BLaER1 (cell line): ENCODE data around the gene PDE4B.

Source experiments
- H3K27ac ChIP-seq: shearing (Covaris generic); formaldehyde crosslinking; 2 replicates; pipeline ENCODE4 v1.8.1; 2022
- H3K27me3 ChIP-seq: shearing (Covaris generic); formaldehyde crosslinking; 2 replicates; pipeline ENCODE4 v1.8.1; 2022
- H3K36me3 ChIP-seq: shearing (Covaris generic); formaldehyde crosslinking; 2 replicates; pipeline ENCODE4 v1.8.1; 2022
- H3K4me1 ChIP-seq: shearing (Covaris generic); formaldehyde crosslinking; 2 replicates; pipeline ENCODE4 v1.8.1; 2022
- H3K4me2 ChIP-seq: shearing (Covaris generic); formaldehyde crosslinking; 2 replicates; pipeline ENCODE4 v1.8.1; 2022
- H3K4me3 ChIP-seq: shearing (Covaris generic); formaldehyde crosslinking; 2 replicates; pipeline ENCODE4 v1.8.1; 2022
- H3K9ac ChIP-seq: shearing (Covaris generic); formaldehyde crosslinking; 2 replicates; pipeline ENCODE4 v1.8.1; 2022
- H3K9me3 ChIP-seq: shearing (Covaris generic); formaldehyde crosslinking; 2 replicates; pipeline ENCODE4 v1.8.1; 2022
- H4K20me1 ChIP-seq: shearing (Covaris generic); formaldehyde crosslinking; 2 replicates; pipeline ENCODE4 v1.8.1; 2022
- Cebpa-rat ChIP-seq: shearing (Covaris generic); IDR thresholded peaks from 2 replicates; pipeline ENCODE4 v1.8.1; 2022

PDE4B gene

DNA sequence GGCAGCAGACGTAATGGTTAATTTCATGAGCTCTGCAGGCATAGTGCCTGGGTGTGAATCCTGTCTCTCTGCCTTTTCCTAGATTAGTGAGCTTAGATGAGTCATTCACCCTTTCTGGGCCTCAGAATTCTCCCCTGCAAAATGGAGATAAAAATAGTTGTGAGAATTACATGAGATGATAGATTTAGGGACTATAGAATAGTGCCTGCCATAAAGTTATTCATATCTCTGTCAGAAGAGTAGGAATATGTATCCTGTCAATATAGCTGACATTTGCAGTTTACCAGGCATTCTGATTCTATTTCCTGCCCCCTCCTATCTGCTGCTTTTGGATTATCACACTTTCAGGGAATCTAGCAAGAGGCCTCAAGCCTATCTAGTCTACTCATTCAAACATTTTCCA is 112.0 kb downstream of the PDE4B start:
- no peak for TF ChIP-seq Cebpa-rat
- Histone ChIP-seq H3K9me3 (no peaks in the 10 kb centered on the region), H3K4me2 (no peak overlapping the region), H3K9ac (no peak overlapping the region), H3K27me3 (no peaks in the 10 kb centered on the region), H4K20me1 (no peaks in the 10 kb centered on the region), H3K4me1 (no peaks in the 10 kb centered on the region), H3K36me3 (no peaks in the 10 kb centered on the region), H3K4me3 (no peak overlapping the region), H3K27ac (no peak overlapping the region)

DNA sequence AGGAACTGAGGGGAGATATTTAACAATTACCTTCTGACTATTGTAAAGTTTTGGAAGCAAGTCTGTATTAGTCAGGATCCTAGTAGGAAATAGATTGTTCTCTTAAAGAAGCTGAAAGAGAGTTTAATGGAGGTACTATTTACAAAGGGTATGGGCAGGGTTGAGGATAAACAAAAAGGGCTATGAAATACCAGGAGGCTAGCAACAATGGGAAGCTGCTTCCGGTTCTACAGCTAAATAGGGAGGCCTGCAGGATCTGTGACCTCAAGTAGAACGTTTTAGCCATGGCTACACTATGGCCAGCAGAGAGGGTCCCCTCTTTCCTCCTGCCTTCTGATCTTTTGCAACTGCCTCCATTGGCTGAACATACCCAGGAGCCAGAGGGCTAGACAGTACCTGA is 117.7 kb downstream of the PDE4B start:
- no peaks in the 10 kb centered on the region for H3K27me3 ChIP-seq
- no peaks in the 10 kb centered on the region for H4K20me1 ChIP-seq
- no peak overlapping the region for H3K4me2 ChIP-seq
- no peak overlapping the region for H3K27ac ChIP-seq
- no peak overlapping the region for H3K9ac ChIP-seq
- H3K9me3 ChIP-seq = no peaks in the 10 kb centered on the region
- no peak for TF ChIP-seq Cebpa-rat
- H3K4me1 ChIP-seq = no peaks in the 10 kb centered on the region
- H3K4me3 ChIP-seq = no peak overlapping the region
- H3K36me3 ChIP-seq = no peaks in the 10 kb centered on the region

DNA sequence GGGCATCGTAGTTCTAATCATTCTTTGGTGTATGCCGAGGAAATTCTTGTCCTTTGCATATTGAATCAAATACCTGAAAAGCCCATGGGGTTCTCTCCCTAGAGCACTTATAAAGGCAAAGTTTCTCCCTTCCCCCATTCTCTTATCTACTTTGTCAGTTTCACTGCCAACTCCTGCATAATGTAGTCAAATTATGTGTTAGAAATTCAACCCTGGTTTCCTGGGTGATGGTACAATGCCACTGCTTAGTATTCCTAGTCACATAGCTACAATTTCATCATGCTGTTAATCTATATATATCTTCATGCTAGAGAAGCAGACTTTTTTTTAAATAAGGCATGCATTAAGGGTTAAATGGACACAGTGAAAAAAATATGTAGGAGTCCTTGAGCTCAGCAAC is 119.0 kb downstream of the PDE4B start:
- H3K27ac ChIP-seq = no peak overlapping the region
- H4K20me1 ChIP-seq = no peaks in the 10 kb centered on the region
- H3K4me2 ChIP-seq = no peak overlapping the region
- H3K4me1 ChIP-seq = no peaks in the 10 kb centered on the region
- H3K27me3 ChIP-seq = no peaks in the 10 kb centered on the region
- no peak for TF ChIP-seq Cebpa-rat
- no peak overlapping the region for H3K9ac ChIP-seq
- H3K4me3 ChIP-seq = no peak overlapping the region
- no peaks in the 10 kb centered on the region for H3K9me3 ChIP-seq
- H3K36me3 ChIP-seq = no peaks in the 10 kb centered on the region

DNA sequence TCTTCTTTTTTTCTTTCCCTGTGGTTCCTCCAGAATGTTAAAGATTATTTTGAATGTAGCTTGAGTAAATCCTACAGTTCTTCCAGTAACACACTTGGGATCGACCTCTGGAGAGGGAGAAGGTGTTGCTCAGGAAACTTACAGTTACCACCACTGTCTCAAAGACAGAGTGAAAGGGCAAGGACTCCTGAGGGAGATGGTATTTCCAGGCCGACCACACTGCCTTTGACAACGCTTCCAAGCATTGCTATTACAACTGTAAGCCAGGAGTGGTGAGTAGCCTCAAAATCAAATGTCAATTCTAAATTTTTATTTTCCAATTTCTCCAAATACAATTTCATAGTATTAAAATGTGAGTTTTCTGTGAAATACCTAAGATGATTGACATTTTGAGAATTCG is 125.9 kb downstream of the PDE4B start:
- Histone ChIP-seq H3K4me3 (no peak overlapping the region), H3K36me3 (no peaks in the 10 kb centered on the region), H4K20me1 (no peaks in the 10 kb centered on the region), H3K9me3 (no peaks in the 10 kb centered on the region), H3K4me1 (0 out of 2 replicates have a peak, but pooled peaks cover 5% of the 10 kb centered on the region), H3K27ac (no peak overlapping the region), H3K9ac (no peak overlapping the region), H3K4me2 (no peak overlapping the region), H3K27me3 (no peaks in the 10 kb centered on the region)
- TF ChIP-seq Cebpa-rat = no peak

DNA sequence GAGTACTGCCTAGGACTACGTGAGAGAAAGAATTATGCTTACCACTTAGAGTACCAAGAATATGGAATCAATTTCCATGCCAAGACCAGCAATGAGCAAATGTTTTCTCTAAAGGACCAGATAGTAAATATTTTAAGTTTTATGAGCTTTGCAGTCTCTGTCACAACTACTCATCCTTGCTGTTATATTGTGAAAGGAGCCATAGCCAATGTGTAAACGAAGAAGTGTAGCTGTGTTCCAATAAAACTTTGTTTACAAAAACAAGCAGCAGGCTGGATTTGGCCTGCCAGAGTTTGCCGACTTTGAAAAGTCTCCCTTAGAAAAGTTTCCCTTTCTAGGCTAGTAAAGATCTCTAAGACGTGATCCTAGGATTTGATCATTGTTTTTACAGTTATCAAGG is 128.8 kb downstream of the PDE4B start:
- TF ChIP-seq Cebpa-rat = no peak
- Histone ChIP-seq H3K9me3 (no peaks in the 10 kb centered on the region), H3K4me1 (0 out of 2 replicates have a peak, but pooled peaks cover 5% of the 10 kb centered on the region), H3K27ac (no peak overlapping the region), H3K9ac (no peak overlapping the region), H3K27me3 (no peaks in the 10 kb centered on the region), H3K4me3 (no peak overlapping the region), H4K20me1 (no peaks in the 10 kb centered on the region), H3K36me3 (no peaks in the 10 kb centered on the region), H3K4me2 (no peak overlapping the region)

DNA sequence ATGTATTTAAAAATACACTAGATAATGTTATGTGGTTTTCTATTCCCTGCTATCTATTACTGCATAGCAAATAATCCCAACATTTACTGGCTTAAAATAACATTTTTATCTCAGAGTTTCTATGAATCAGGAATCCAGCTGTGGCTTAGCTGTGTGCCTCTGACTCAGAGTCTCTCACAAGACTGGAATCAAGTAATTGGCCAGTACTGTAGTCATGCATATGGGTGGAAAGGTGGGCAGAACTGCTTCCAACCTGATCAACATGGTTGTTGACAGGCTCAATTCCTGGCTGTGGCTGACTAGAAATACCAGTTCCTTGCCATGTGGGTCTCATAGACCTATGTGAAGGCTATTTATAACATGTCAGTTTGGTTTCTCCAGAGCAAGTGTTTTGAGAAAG is 131.8 kb downstream of the PDE4B start:
- Histone ChIP-seq H3K36me3 (no peaks in the 10 kb centered on the region), H3K27ac (no peak overlapping the region), H4K20me1 (no peaks in the 10 kb centered on the region), H3K9me3 (0 out of 2 replicates have a peak, but pooled peaks cover 7% of the 10 kb centered on the region), H3K4me2 (no peak overlapping the region), H3K4me1 (no peaks in the 10 kb centered on the region), H3K4me3 (no peak overlapping the region), H3K27me3 (no peaks in the 10 kb centered on the region), H3K9ac (no peak overlapping the region)
- TF ChIP-seq Cebpa-rat = no peak

DNA sequence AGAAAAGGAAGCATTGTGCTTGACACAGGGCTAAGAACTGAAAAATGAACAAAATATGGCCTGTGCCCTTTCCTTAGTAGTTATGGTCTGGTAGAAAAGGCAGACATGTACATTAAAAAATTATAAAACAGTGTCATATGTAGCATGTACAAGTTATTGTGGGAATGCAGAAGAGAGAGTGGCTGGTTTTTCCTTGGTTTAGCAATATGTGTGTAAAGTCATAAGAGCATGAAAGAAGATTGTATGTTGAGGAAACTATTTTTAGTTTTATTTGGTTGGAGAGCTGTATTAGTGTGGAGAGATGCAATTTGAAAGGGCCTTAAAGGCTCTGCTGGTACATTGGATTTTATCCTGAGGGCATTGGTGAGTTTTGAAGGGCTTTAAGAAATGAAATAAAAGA is 145.8 kb downstream of the PDE4B start:
- Histone ChIP-seq H4K20me1 (no peaks in the 10 kb centered on the region), H3K27ac (no peak overlapping the region), H3K27me3 (no peaks in the 10 kb centered on the region), H3K4me1 (no peaks in the 10 kb centered on the region), H3K4me3 (no peak overlapping the region), H3K36me3 (no peaks in the 10 kb centered on the region), H3K4me2 (no peak overlapping the region), H3K9ac (no peak overlapping the region), H3K9me3 (no peaks in the 10 kb centered on the region)
- no peak for TF ChIP-seq Cebpa-rat

DNA sequence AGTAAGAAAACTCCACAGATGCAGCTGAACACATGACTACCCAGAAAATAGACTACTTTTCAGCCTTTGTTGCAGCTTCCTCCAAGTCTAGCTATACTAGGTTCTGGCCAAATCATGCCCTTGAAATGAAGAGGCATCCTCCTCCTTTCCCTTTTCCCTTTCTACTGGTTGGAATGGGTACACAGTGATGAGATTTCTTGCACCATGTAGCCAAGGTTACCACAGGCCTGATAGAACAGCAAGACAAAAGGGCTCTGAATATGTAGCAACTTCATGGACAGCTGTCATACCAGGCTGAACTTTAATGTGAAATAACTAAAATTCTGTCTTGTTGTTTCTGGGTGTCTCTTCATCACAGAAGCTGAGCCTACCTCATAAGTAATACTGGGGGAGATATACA is 146.5 kb downstream of the PDE4B start:
- H3K4me2 ChIP-seq = no peak overlapping the region

DNA sequence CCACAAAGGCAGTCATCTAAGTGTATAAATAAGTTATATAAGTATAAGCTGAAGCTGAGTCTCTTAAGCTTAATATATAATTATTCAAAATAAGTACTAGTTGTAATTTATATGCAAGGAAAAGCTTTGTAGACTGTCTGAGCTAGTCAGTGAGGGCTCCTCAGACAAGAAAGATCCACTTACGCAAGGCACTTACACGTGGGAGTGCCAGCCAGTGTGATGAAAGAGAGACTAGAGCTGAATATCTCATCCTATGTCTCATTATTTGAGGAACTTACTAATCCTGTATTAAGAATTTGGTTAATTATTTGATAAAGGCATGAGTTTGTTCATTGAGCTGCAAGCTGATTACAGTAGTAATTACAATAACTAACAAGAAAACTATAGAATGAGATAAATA is 146.9 kb downstream of the PDE4B start:
- H3K27ac ChIP-seq = no peak overlapping the region
- H3K4me1 ChIP-seq = no peaks in the 10 kb centered on the region
- H3K9me3 ChIP-seq = no peaks in the 10 kb centered on the region
- no peak overlapping the region for H3K9ac ChIP-seq
- no peak overlapping the region for H3K4me3 ChIP-seq
- no peaks in the 10 kb centered on the region for H3K27me3 ChIP-seq
- H3K4me2 ChIP-seq = no peak overlapping the region
- H3K36me3 ChIP-seq = no peaks in the 10 kb centered on the region
- TF ChIP-seq Cebpa-rat = no peak
- H4K20me1 ChIP-seq = no peaks in the 10 kb centered on the region

More for the DNA sequence above, 146.5 kb downstream of the PDE4B start:
- Histone ChIP-seq H4K20me1 (no peaks in the 10 kb centered on the region), H3K9me3 (no peaks in the 10 kb centered on the region), H3K4me1 (no peaks in the 10 kb centered on the region), H3K4me3 (no peak overlapping the region), H3K27ac (no peak overlapping the region), H3K36me3 (no peaks in the 10 kb centered on the region), H3K27me3 (no peaks in the 10 kb centered on the region), H3K9ac (no peak overlapping the region)
- no peak for TF ChIP-seq Cebpa-rat

DNA sequence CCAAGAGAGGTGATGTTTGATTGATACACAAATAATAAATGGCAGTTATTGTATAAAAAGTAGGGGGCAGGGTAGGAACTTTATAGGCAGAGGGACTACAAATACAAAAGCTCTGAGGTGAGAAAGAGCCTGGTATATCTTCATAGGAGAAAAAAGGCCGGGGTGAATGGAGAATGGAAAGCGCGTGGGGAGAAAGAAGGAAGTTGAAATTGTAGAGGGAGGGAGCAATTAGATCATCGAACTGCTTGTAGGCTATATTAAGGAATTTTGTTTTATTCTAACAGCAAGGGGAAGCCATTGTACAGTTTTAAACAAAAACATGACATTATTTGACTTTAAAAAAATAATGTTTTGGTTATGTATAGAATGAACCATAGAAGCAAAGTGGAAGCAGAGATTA is 147.4 kb downstream of the PDE4B start:
- no peak overlapping the region for H3K4me2 ChIP-seq
- H3K4me3 ChIP-seq = no peak overlapping the region
- H3K4me1 ChIP-seq = no peaks in the 10 kb centered on the region
- no peaks in the 10 kb centered on the region for H4K20me1 ChIP-seq
- no peaks in the 10 kb centered on the region for H3K36me3 ChIP-seq
- TF ChIP-seq Cebpa-rat = no peak
- H3K27ac ChIP-seq = no peak overlapping the region
- no peaks in the 10 kb centered on the region for H3K9me3 ChIP-seq
- H3K27me3 ChIP-seq = no peaks in the 10 kb centered on the region
- no peak overlapping the region for H3K9ac ChIP-seq

DNA sequence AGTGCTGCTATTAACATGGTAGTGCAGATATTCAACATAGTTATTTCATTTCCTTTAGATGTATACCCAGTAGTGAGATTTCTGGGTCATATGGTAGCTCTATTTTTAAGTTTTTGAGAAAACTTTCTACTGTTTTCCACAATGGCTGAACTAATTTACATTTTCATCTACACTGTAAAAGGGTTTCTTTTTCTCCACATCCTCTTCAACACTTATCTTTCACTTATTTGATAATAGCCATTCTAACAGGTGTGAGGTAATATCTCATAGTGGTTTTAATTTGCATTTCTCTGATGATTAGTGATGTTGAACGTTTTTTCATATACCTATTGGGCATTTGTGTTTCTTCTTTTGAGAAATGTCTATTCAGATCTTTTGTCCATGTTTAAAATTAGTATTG is 149.8 kb downstream of the PDE4B start:
- no peaks in the 10 kb centered on the region for H3K27me3 ChIP-seq
- no peaks in the 10 kb centered on the region for H4K20me1 ChIP-seq
- no peak overlapping the region for H3K4me3 ChIP-seq
- no peak overlapping the region for H3K9ac ChIP-seq
- H3K4me1 ChIP-seq = no peaks in the 10 kb centered on the region
- H3K36me3 ChIP-seq = no peaks in the 10 kb centered on the region
- H3K9me3 ChIP-seq = no peaks in the 10 kb centered on the region
- no peak overlapping the region for H3K4me2 ChIP-seq
- TF ChIP-seq Cebpa-rat = no peak
- H3K27ac ChIP-seq = no peak overlapping the region
